ENCODE data around the gene NUDCD3. TPM values are rescaled to one million over a fixed set of nuclear protein-coding genes. Genes with fewer than 3 reads are reported as not detected.

Gene NUDCD3
- total RNA-seq, 1 donor from 2014 or later: 71.7 TPM

- no peak overlapping the region for H3K4me3 ChIP-seq (ENCODE audit: low read depth, low read length)
- TF ChIP-seq, protein P1, sequence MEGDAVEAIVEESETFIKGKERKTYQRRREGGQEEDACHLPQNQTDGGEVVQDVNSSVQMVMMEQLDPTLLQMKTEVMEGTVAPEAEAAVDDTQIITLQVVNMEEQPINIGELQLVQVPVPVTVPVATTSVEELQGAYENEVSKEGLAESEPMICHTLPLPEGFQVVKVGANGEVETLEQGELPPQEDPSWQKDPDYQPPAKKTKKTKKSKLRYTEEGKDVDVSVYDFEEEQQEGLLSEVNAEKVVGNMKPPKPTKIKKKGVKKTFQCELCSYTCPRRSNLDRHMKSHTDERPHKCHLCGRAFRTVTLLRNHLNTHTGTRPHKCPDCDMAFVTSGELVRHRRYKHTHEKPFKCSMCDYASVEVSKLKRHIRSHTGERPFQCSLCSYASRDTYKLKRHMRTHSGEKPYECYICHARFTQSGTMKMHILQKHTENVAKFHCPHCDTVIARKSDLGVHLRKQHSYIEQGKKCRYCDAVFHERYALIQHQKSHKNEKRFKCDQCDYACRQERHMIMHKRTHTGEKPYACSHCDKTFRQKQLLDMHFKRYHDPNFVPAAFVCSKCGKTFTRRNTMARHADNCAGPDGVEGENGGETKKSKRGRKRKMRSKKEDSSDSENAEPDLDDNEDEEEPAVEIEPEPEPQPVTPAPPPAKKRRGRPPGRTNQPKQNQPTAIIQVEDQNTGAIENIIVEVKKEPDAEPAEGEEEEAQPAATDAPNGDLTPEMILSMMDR (IDR thresholded peaks at IDR 0.05; ENCODE audit: insufficient read depth, low read length, poor library complexity, severe bottlenecking): no peak
- no peaks in the 10 kb centered on the region for H3K36me3 ChIP-seq (ENCODE audit: control insufficient read depth, insufficient read depth, low read length)
- H3K27me3 ChIP-seq (ENCODE audit: control insufficient read depth, insufficient read depth, low read length): peaks cover 3% of the 10 kb centered on the region
- no peak for DNase-seq (ENCODE audit: low read depth)
Measured at GRCh38 chr7:44334734-44335097, 155.7 kb downstream of the NUDCD3 start.

DNA sequence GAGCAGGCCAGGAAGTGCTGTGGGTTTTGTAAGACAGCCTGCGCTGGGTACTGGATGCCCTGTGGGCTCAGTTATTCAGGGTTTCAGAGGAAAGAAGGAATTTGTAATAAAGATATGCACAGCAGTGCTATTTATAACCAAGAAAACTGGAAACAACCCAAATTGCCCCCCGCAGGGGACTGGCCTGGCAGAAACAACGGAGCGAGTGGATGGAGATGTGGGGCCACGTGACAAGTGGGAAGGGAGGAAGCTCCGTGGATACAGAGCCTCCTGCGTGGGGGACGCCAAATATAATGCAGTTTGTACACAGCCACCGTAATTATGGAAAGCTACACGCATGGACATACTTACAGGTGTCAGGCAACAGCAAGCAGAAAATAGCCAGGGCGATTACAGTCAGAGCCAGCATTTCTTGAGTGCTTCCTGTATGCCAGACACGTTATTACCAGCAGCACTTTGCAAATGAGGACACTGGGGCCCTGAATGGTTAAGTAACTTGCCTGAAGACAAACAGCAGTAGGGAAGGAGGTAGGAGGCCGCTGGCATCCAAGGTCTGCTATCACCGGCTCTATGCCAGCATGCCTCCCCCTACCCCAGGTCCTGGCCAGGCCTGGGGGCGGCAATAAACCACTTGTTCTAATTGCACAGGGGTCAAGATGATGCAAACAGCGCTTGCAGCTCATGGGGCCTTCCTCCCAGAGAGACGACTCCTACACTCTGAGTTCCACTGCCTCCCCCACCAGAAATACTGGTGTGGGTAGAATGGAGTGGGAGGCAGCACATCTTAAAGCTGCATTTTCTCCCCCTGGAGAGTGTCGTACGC is 156.3 kb downstream of the NUDCD3 start:
- TF ChIP-seq, protein P1 (IDR thresholded peaks at IDR 0.05; ENCODE audit: insufficient read depth, low read length, poor library complexity, severe bottlenecking): no peak
- H3K27me3 ChIP-seq (ENCODE audit: control insufficient read depth, insufficient read depth, low read length): peaks cover 3% of the 10 kb centered on the region
- no peak overlapping the region for H3K4me3 ChIP-seq (ENCODE audit: low read depth, low read length)
- H3K36me3 ChIP-seq (ENCODE audit: control insufficient read depth, insufficient read depth, low read length): no peaks in the 10 kb centered on the region
- no peak for DNase-seq (ENCODE audit: low read depth)

DNA sequence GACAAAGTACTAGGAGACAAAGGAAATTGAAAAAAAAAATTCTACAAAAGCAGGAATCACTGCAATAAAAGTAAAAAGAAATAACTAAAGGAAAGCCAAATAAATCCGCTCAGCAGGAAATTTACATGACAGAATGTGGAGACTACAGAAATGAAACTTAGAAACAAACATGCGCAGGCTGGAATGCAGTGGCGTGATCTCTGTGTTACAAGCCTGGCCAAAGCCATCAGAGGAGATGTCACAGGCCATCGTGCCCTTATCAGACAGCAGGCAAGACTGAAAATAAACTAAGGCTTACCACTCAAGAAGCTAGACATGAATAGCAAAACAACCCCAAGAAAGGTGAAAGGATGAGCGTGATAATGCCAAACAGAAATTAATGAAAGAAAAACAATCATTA is 158.8 kb downstream of the NUDCD3 start:
- TF ChIP-seq, protein P1 (IDR thresholded peaks at IDR 0.05; ENCODE audit: insufficient read depth, low read length, poor library complexity, severe bottlenecking): no peak
- H3K36me3 ChIP-seq (ENCODE audit: control insufficient read depth, insufficient read depth, low read length): no peaks in the 10 kb centered on the region
- DNase-seq (ENCODE audit: low read depth): no peak
- H3K27me3 ChIP-seq (ENCODE audit: control insufficient read depth, insufficient read depth, low read length): peaks cover 17% of the 10 kb centered on the region
- H3K4me3 ChIP-seq (ENCODE audit: low read depth, low read length): no peak overlapping the region

DNA sequence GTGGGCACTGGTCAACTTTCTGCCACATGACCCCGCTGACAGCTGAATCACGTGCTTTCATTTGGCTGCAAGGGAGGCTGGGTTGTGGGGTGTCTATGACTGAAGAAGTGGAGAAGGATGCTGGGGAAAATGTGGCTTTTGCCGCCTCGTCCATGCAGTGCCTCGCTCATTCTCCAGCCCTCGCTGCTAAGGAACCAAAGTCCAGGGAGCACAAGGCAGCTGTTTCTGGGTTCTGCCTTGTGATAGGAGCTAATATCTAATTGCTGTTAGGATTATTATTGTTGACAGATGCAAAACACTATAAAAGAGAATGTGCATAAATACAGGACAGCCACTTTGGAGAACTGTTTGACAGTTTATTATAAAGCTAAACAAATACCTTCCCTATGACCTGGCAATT is 160.1 kb downstream of the NUDCD3 start:
- no peak for DNase-seq (ENCODE audit: low read depth)
- TF ChIP-seq, protein P1 (IDR thresholded peaks at IDR 0.05; ENCODE audit: insufficient read depth, low read length, poor library complexity, severe bottlenecking): no peak
- no peaks in the 10 kb centered on the region for H3K36me3 ChIP-seq (ENCODE audit: control insufficient read depth, insufficient read depth, low read length)
- H3K27me3 ChIP-seq (ENCODE audit: control insufficient read depth, insufficient read depth, low read length): peaks cover 25% of the 10 kb centered on the region
- no peak overlapping the region for H3K4me3 ChIP-seq (ENCODE audit: low read depth, low read length)

DNA sequence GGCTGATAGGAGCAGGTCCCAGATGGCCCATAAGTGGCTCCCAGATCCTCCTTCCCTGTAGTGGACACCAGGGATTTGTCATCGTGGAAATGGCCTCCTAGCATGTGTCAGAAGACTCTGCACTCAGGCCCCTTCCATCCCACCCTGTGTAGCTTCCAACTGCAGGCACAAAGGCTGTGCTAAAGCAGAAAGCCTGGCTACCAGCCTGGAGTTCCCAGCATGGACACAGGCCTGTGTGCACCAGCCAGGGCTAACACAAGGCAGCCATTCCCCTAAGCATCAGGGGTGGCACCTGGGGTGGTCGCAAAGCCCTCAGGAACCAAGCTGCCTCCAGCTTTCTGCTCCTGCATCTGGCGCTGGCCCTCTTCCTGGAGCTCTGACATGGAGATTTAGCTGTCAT is 160.6 kb downstream of the NUDCD3 start:
- Histone ChIP-seq H3K27me3 (ENCODE audit: control insufficient read depth, insufficient read depth, low read length) (peaks cover 25% of the 10 kb centered on the region), H3K4me3 (ENCODE audit: low read depth, low read length) (no peak overlapping the region), H3K36me3 (ENCODE audit: control insufficient read depth, insufficient read depth, low read length) (no peaks in the 10 kb centered on the region)
- no peak for DNase-seq (ENCODE audit: low read depth)
- TF ChIP-seq, protein P1 (IDR thresholded peaks at IDR 0.05; ENCODE audit: insufficient read depth, low read length, poor library complexity, severe bottlenecking): no peak

Other genes with a start within 250 kb of the NUDCD3 start
- 0.68 TPM in 1 of 2 replicates, not detected in the other for gene CAMK2B, start 165.1 kb downstream of the NUDCD3 start, total RNA-seq
- gene NPC1L1, start 50.7 kb upstream of the NUDCD3 start, total RNA-seq: 0.96 and 1.5 TPM in 2 replicates
- 67.9 and 96.8 TPM in 2 replicates for gene DDX56, start 83.2 kb upstream of the NUDCD3 start, total RNA-seq
- 159 and 201 TPM in 2 replicates for gene TMED4, start 91.6 kb upstream of the NUDCD3 start, total RNA-seq
- gene OGDH, start 116.0 kb upstream of the NUDCD3 start, total RNA-seq: 61.2 and 65.2 TPM in 2 replicates